Mesendoderm (in vitro differentiated cells): ENCODE measurements around the gene FAAP100.

ENCODE experiments used
- DNase-seq: peaks from one replicate; pipeline ENCODE4 v3.0.0; 2013
- H2AK5ac ChIP-seq: 2 replicates; pipeline ENCODE4 v1.6.1; 2013; ENCODE audit warnings: low read length, inconsistent platforms
- H2BK120ac ChIP-seq: 2 replicates; pipeline ENCODE4 v1.6.1; 2013; ENCODE audit warnings: low read depth, mild to moderate bottlenecking, low read length, moderate library complexity, mixed read lengths
- H2BK15ac ChIP-seq: replicated peaks from 2 replicates; pipeline ENCODE4 v1.6.1; 2013; ENCODE audit warnings: low read depth, mild to moderate bottlenecking, moderate library complexity
- H2BK5ac ChIP-seq: 2 replicates; pipeline ENCODE4 v1.6.1; 2013; ENCODE audit warnings: low read length, inconsistent platforms
- H3K18ac ChIP-seq: 2 replicates; pipeline ENCODE4 v1.6.1; 2013; ENCODE audit warnings: mild to moderate bottlenecking, low read length, mixed read lengths
- H3K23ac ChIP-seq: one replicate; pipeline ENCODE4 v1.6.1; 2013; ENCODE audit warnings: low read length
- H3K27ac ChIP-seq: 2 replicates; pipeline ENCODE4 v1.5.1; 2013; ENCODE audit warnings: low read depth, mild to moderate bottlenecking, inconsistent platforms, low read length, moderate library complexity
- H3K27me3 ChIP-seq: 2 replicates; pipeline ENCODE4 v1.6.1; 2013; ENCODE audit warnings: low read length, control low read depth, mild to moderate bottlenecking, inconsistent platforms; ENCODE audit not compliant: insufficient read depth, poor library complexity
- H3K36me3 ChIP-seq: 2 replicates; pipeline ENCODE4 v1.6.1; 2013; ENCODE audit warnings: low read length, inconsistent platforms; ENCODE audit not compliant: control insufficient read depth, insufficient read depth
- H3K4ac ChIP-seq: one replicate; pipeline ENCODE4 v1.6.1; 2013; ENCODE audit warnings: low read depth, mild to moderate bottlenecking, low read length, moderate library complexity
- H3K4me1 ChIP-seq: 2 replicates; pipeline ENCODE4 v1.6.1; 2013; ENCODE audit warnings: low read depth, low read length, inconsistent platforms; ENCODE audit not compliant: control insufficient read depth
- H3K4me2 ChIP-seq: 2 replicates; pipeline ENCODE4 v1.6.1; 2013; ENCODE audit warnings: low read length
- H3K4me3 ChIP-seq: 2 replicates; pipeline ENCODE4 v1.5.1; 2013; ENCODE audit warnings: mild to moderate bottlenecking, low read length
- H3K56ac ChIP-seq: one replicate; pipeline ENCODE4 v1.6.1; 2013; ENCODE audit warnings: low read length
- H3K79me1 ChIP-seq: 2 replicates; pipeline ENCODE4 v1.6.1; 2013; ENCODE audit warnings: low read length, inconsistent platforms
- H3K79me2 ChIP-seq: 2 replicates; pipeline ENCODE4 v1.6.1; 2013; ENCODE audit warnings: mild to moderate bottlenecking, low read length; ENCODE audit not compliant: control insufficient read depth, insufficient read depth
- H3K9ac ChIP-seq: 2 replicates; pipeline ENCODE4 v1.6.1; 2013; ENCODE audit warnings: low read length, inconsistent platforms
- H4K5ac ChIP-seq: one replicate; pipeline ENCODE4 v1.6.1; 2013; ENCODE audit warnings: low read length
- H4K8ac ChIP-seq: one replicate; pipeline ENCODE4 v1.6.1; 2013; ENCODE audit warnings: low read depth, mild to moderate bottlenecking, control low read depth, low read length, moderate library complexity
- WGBS: extraction: QIAGEN DNeasy Blood & Tissue Kit; methylation state at CpG from one replicate; pipeline ENCODE4 v1.1.7; 2013; ENCODE audit warnings: low lambda C conversion rate, missing lambda C conversion rate; ENCODE audit not compliant: insufficient coverage; ENCODE audit errors: extremely low coverage; 5-methylcytosine and 5-hydroxymethylcytosine counted together

FAAP100 gene

DNA sequence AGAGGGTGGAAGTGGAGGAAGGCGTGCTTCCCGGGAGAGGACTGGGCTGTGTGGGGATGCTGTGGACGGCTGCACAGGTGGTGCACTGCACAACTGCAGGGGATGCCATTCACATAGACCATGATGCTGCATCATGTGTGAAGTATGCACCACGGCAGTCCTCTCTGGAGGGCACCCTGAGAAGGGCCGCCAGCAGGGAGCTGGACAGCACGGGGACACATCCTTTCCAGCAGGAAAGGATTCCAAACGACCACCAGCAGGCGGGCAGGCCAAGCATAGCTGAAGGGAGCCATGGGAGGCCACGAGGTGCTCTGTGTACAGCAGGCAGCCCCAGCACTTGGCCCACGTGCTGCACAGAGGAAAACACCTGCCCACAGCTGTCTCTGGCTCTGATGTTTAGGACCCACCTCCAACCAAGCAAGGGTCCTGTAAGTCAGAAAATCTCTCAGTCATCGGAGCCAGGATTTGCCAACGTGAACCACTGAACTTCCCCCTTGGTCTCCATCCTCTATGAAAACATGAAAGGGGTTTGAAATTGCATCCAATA, 49.6 kb downstream of the FAAP100 start:
- Histone ChIP-seq H3K56ac (no peak overlapping the region), H3K4ac (no peak overlapping the region), H2BK5ac (no peak overlapping the region), H2AK5ac (no peak overlapping the region), H2BK120ac (no peak overlapping the region), H4K5ac (no peak overlapping the region), H3K36me3 (no peaks in the 10 kb centered on the region), H2BK15ac (no peak overlapping the region), H3K4me3 (no peak overlapping the region), H3K23ac (no peak overlapping the region), H3K27me3 (no peaks in the 10 kb centered on the region), H3K79me1 (no peaks in the 10 kb centered on the region), H3K79me2 (no peaks in the 10 kb centered on the region), H3K9ac (no peak overlapping the region), H4K8ac (no peak overlapping the region), H3K18ac (no peak overlapping the region), H3K27ac (no peak overlapping the region), H3K4me1 (no peaks in the 10 kb centered on the region), H3K4me2 (no peak overlapping the region)
- no CpG with 5 or more reads among the region's 12 CpGs for WGBS
- no peak for DNase-seq

DNA sequence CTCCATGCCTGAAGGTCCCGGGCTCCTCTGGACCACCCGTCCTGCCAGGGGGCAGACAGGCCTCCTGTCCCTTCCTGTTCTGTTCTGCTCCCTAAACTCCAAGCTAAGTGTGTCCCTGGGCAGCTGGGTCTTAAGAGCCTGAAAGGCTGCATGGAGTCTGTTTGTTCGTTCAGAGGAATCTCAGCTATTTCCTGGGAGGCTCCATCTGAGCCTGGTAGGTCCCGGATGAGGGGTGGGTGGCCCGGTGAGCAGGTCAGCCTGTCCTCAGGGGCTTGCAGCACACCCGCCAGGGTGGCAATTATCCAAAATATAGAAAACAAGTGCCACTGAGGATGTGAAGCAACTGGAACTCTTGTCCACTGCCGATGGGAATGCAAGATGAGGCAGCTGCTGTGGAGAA, 52.1 kb downstream of the FAAP100 start:
- peak; percentile 80 for DNase-seq
- Histone ChIP-seq H4K5ac (no peak overlapping the region), H3K4me3 (no peak overlapping the region), H2BK15ac (no peak overlapping the region), H3K4me1 (no peaks in the 10 kb centered on the region), H4K8ac (no peak overlapping the region), H3K27ac (no peak overlapping the region), H3K23ac (no peak overlapping the region), H3K18ac (no peak overlapping the region), H3K79me2 (no peaks in the 10 kb centered on the region), H3K4ac (no peak overlapping the region), H2AK5ac (no peak overlapping the region), H3K9ac (no peak overlapping the region), H3K36me3 (no peaks in the 10 kb centered on the region), H3K56ac (no peak overlapping the region), H2BK120ac (no peak overlapping the region), H3K79me1 (no peaks in the 10 kb centered on the region), H2BK5ac (no peak overlapping the region), H3K27me3 (no peaks in the 10 kb centered on the region), H3K4me2 (no peak overlapping the region)
- WGBS = no CpG with 5 or more reads among the region's 7 CpGs

DNA sequence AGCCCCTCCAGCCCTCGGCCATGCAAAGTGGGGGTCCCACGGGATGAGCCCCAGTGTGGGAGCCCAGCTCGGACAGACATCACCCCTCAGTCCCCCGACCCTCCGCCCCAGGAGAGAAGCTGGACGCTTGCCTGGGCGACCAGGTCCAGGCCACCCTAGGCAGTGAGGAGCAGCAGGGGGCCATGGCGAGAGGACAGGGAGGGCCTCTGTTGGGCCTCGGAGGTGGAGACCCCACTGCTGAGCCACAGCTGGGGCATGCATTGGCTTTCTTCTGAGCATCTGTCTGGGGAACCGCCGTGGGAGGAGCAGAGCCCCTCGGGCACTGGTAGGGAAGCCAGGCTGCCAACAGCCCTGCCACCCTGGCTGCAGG, 52.6 kb downstream of the FAAP100 start:
- no CpG with 5 or more reads among the region's 12 CpGs for WGBS
- H2BK5ac ChIP-seq = no peak overlapping the region

DNA sequence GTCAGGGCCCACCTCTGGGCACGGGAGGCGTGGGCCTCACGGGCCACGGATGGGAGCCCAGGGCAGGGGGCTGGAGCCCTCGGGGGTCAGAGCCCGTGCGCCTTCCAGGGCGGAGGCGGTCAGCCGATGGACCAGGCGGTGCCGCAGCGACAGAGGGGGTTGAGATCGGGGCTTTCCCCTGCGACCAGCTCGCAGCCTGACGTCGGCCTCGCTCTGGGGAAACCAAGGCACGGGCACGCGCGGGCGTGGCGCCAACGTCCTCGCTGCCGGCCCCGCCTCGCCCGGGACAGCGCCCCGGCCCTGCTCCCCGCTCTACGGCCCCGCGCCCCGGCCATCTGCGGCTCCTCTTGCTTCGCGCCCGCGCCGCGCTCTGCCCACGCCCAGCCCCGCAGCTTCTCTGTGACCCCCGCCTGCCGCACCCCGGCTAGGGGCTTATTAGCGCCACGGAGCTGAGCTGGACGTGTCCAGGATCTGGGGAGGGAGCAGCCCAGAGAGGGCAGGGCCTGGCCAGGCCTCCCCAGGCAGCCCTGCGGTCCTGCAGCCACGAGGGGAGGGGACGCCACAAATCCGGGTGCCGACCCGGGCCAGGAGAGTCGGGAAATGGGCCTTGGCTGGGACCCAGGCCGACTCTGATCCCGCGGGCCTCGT, 53.1 kb downstream of the FAAP100 start:
- Histone ChIP-seq H3K4ac (no peak overlapping the region), H3K79me2 (no peaks in the 10 kb centered on the region), H3K23ac (no peak overlapping the region), H3K27me3 (no peaks in the 10 kb centered on the region), H3K18ac (no peak overlapping the region), H3K56ac (no peak overlapping the region), H3K79me1 (no peaks in the 10 kb centered on the region), H3K4me1 (no peaks in the 10 kb centered on the region), H3K9ac (no peak overlapping the region), H4K8ac (no peak overlapping the region), H3K27ac (no peak overlapping the region), H2BK15ac (no peak overlapping the region), H4K5ac (no peak overlapping the region), H2AK5ac (no peak overlapping the region), H2BK5ac (no peak overlapping the region), H3K36me3 (no peaks in the 10 kb centered on the region), H3K4me3 (no peak overlapping the region), H3K4me2 (no peak overlapping the region), H2BK120ac (no peak overlapping the region)
- no CpG with 5 or more reads among the region's 64 CpGs for WGBS
- DNase-seq = no peak

More for the DNA sequence above, 52.6 kb downstream of the FAAP100 start:
- Histone ChIP-seq H3K18ac (no peak overlapping the region), H3K4me1 (no peaks in the 10 kb centered on the region), H2BK15ac (no peak overlapping the region), H3K27ac (no peak overlapping the region), H3K36me3 (no peaks in the 10 kb centered on the region), H3K23ac (no peak overlapping the region), H3K4me3 (no peak overlapping the region), H4K5ac (no peak overlapping the region), H4K8ac (no peak overlapping the region), H3K4me2 (no peak overlapping the region), H3K9ac (no peak overlapping the region), H2BK120ac (no peak overlapping the region), H3K56ac (no peak overlapping the region), H3K27me3 (no peaks in the 10 kb centered on the region), H2AK5ac (no peak overlapping the region), H3K79me1 (no peaks in the 10 kb centered on the region), H3K79me2 (no peaks in the 10 kb centered on the region), H3K4ac (no peak overlapping the region)
- DNase-seq = no peak

DNA sequence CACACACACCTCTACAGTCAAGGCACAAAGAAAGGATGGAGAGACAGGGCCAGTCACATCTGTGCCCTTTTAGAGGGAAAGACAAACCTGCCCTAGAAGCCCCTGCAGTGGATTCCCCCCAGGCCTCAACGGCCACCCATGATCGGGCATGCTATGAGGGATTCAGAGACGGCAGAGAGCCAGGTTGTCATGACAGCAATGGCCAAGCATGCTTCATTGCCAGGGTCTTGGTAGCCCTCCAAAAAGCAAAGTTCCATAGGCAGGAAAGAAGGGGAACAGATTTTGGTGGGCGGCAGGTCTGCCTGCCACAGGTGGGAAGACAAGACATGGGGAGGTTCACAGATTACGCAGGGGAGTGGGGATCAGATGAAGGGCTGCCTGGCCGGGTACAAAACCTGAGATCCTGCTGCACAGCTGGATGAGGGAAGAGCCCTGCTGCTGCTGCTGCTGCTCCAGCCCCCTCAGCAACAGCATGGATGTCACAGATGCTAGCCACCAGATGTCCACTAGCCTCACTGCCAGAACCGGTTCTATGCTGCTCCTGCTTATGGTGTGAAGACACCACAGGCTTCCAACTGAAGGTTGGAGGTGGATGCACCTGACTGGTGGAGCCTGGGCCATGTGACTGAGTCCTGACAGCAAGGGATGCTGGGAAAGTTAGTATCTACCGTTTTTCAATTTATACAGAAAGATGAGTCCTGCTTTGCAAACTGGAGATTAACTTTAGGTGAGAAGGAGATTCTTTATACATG, 57.4 kb downstream of the FAAP100 start:
- Histone ChIP-seq H3K79me1 (no peaks in the 10 kb centered on the region), H3K27ac (no peak overlapping the region), H2BK15ac (no peak overlapping the region), H3K79me2 (no peaks in the 10 kb centered on the region), H3K23ac (no peak overlapping the region), H3K36me3 (no peaks in the 10 kb centered on the region), H3K4me2 (no peak overlapping the region), H3K4me3 (no peak overlapping the region), H3K56ac (no peak overlapping the region), H3K4me1 (no peaks in the 10 kb centered on the region), H3K4ac (no peak overlapping the region), H4K5ac (no peak overlapping the region), H3K9ac (no peak overlapping the region), H2BK5ac (no peak overlapping the region), H4K8ac (no peak overlapping the region), H3K27me3 (no peaks in the 10 kb centered on the region), H3K18ac (no peak overlapping the region), H2AK5ac (no peak overlapping the region), H2BK120ac (no peak overlapping the region)
- no CpG with 5 or more reads among the region's 8 CpGs for WGBS
- no peak for DNase-seq
